NCI-H187 (cell line): Measurements from ENCODE around the gene LETM1.

Experiments used
- DNase-seq, 2 experiments: peaks; one replicate each; lab custom pipeline; 2025; lab: John Stamatoyannopoulos, UW

Gene LETM1

DNA sequence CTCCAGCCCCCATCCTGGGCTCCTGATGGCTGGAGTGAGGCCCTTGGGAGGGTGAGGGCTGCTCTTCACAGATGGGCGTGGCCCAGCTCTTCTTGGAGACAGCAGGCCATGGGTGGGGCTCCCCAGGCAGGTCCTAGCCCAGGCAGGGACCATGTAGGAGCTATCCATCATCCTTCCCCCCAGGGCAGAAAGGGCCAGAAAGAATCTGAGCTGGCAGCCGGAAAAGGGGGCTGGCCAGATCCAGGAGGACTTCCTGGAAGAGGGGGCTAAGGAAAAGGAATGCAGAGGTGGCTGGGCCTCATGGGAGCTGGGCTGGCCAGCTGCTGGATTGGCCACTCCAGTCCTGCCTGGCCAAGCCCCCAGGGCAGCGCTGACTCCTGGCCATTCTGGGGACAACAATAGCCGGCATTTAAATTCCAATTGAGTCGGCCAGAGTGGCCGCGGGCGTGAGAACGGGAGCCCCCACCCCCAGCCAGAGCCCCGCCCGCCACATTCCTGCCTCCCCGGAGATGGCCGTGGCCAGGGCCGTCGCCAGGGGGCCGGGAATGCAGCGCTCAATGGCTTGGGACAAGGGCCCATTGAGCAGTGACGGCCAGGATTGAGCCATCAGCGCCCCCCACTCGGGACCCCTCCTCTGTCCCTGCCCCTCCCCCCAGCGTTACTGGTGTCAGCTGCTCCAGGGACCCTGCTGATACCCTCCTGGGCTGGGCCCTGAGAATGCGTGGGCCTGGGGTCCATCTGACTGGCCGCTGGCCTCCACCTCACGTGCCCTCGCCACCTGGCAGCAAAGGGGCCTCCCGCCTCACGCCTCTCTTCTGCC lies 77.9 kb downstream of the LETM1 start:
- peak in 1 of 2 experiments; percentile 16 for DNase-seq

GRCh38 chr4:1776521-1777161 lies 79.3 kb downstream of the LETM1 start:
- DNase-seq, result no peak

- DNase-seq, result no peak
These were observed 80.0 kb downstream of the LETM1 start for GRCh38 chr4:1775731-1776500.

GRCh38 chr4:1773754-1774153 lies 82.2 kb downstream of the LETM1 start:
- DNase-seq, result no peak

- DNase-seq, result no peak
These were observed 83.0 kb downstream of the LETM1 start for GRCh38 chr4:1772853-1773538.

DNA sequence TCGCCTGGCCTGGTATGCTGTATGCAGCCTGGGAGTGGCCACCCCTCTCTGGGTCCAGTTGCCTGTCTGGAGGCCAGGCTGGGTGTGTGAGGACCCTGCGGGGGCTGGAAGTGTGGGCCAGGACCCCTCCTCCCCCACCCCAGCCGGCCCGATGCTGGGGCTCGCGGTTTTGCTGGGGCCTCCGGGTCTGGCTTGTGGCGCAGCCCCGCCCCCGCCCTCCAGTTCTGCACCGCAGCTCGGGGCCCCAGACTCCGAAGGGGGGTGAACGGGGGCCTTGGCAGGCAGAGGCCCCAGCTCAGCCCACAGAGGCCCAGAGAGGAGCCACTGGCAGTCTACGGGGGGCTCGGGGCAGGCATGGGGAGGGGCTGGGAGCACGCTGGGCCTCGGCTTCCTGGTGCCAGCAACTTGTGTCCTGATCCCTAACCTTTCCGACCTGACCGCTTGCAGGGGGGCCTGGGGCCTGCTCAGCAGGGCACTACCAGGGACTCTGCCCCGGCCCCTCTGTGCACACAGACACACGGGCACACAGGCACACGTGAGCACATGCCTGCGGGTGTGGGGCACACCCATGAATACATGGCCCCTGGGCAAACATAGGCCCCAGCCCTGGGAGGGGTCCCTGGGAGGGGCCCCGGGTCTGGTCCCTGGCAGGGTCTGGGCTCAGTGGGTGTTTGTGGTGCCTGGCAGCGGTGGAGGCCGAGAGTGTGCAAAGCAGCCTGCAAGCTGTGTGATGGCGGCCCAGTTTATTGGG lies 84.2 kb downstream of the LETM1 start:
- DNase-seq, result no peak

GRCh38 chr4:1770791-1771231 lies 85.1 kb downstream of the LETM1 start:
- DNase-seq, result no peak

DNA sequence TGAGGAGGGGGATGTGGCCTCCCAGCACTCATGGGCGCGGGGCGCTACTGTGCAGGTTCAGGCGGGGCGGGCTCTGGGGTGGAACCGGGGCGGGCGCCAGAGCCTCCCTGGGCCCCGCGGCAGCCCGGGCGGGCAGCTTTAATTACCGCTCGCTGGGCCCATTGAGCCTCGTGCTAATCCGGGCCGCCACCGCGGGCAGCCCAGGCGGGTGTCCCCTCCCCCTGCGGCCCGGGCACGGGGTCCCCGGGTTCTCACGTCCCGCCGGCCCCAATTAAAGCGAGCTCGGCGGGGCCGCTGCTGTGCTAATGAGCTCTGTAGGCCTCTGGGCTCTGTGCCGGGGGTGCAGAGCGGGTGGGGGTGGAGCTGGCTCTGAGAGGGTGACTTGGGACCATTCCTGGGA lies 85.7 kb downstream of the LETM1 start:
- DNase-seq, result no peak

- no peak for DNase-seq
These were observed 86.3 kb downstream of the LETM1 start for GRCh38 chr4:1769692-1770091.

GRCh38 chr4:1768367-1769034 lies 87.5 kb downstream of the LETM1 start:
- no peak for DNase-seq

- no peak for DNase-seq
These were observed 88.1 kb downstream of the LETM1 start for GRCh38 chr4:1767770-1768366.

GRCh38 chr4:1767061-1767769 lies 88.7 kb downstream of the LETM1 start:
- DNase-seq, result no peak

- DNase-seq, result no peak
These were observed 89.6 kb downstream of the LETM1 start for GRCh38 chr4:1766106-1767060.

- DNase-seq, result no peak
These were observed 90.4 kb downstream of the LETM1 start for GRCh38 chr4:1765409-1766072.

GRCh38 chr4:1764670-1765069 lies 91.3 kb downstream of the LETM1 start:
- DNase-seq, result no peak

GRCh38 chr4:1763550-1764080 lies 92.3 kb downstream of the LETM1 start:
- no peak for DNase-seq

GRCh38 chr4:1763070-1763549 lies 92.8 kb downstream of the LETM1 start:
- no peak for DNase-seq
